ES-I3 (cell line): Measurements from ENCODE around the gene DGKE.

Experiments
- H3K36me3 ChIP-seq: 2 replicates; pipeline ENCODE4 v1.6.1; 2013; ENCODE audit warnings: mild to moderate bottlenecking, low read length, control low read depth, moderate library complexity; ENCODE audit not compliant: insufficient read depth
- H3K4me1 ChIP-seq: 2 replicates; pipeline ENCODE4 v1.6.1; 2013; ENCODE audit warnings: mild to moderate bottlenecking, control low read depth, low read length; ENCODE audit not compliant: insufficient read depth
- H3K9ac ChIP-seq: 2 replicates; pipeline ENCODE4 v1.6.1; 2013; ENCODE audit warnings: low read depth, mild to moderate bottlenecking, low read length, moderate library complexity
- H3K9me3 ChIP-seq: 2 replicates; pipeline ENCODE4 v1.6.1; 2013; ENCODE audit warnings: mild to moderate bottlenecking, low read length, moderate library complexity; ENCODE audit not compliant: control insufficient read depth, insufficient read depth

The DGKE gene

GRCh38 chr17:56896217-56896967 is 62.4 kb downstream of the DGKE start:
- Histone ChIP-seq H3K36me3 (0 out of 2 replicates have a peak, but pooled peaks cover 3% of the 10 kb centered on the region), H3K9ac (no peak overlapping the region), H3K4me1 (peaks cover 17% of the 10 kb centered on the region), H3K9me3 (no peaks in the 10 kb centered on the region)

GRCh38 chr17:56896968-56897359 is 63.0 kb downstream of the DGKE start:
- Histone ChIP-seq H3K9ac (no peak overlapping the region), H3K36me3 (0 out of 2 replicates have a peak, but pooled peaks cover 3% of the 10 kb centered on the region), H3K9me3 (no peaks in the 10 kb centered on the region), H3K4me1 (peaks cover 17% of the 10 kb centered on the region)

- Histone ChIP-seq H3K9me3 (no peaks in the 10 kb centered on the region), H3K4me1 (peaks cover 17% of the 10 kb centered on the region), H3K9ac (no peak overlapping the region), H3K36me3 (no peaks in the 10 kb centered on the region)
Measured at GRCh38 chr17:56897646-56898424, 63.9 kb downstream of the DGKE start.

- Histone ChIP-seq H3K9ac (no peak overlapping the region), H3K9me3 (no peaks in the 10 kb centered on the region), H3K36me3 (peaks cover 8% of the 10 kb centered on the region; the same call in 1 of the 2 replicates), H3K4me1 (peaks cover 17% of the 10 kb centered on the region)
Measured at GRCh38 chr17:56898874-56899273, 64.9 kb downstream of the DGKE start.

GRCh38 chr17:56899403-56899802 is 65.5 kb downstream of the DGKE start:
- H3K9ac ChIP-seq = no peak overlapping the region
- H3K36me3 ChIP-seq = peaks cover 13% of the 10 kb centered on the region; the same call in 1 of the 2 replicates
- peaks cover 17% of the 10 kb centered on the region for H3K4me1 ChIP-seq
- no peaks in the 10 kb centered on the region for H3K9me3 ChIP-seq

GRCh38 chr17:56902348-56902747 is 68.4 kb downstream of the DGKE start:
- H3K9ac ChIP-seq = no peak overlapping the region
- H3K36me3 ChIP-seq = peaks cover 21% of the 10 kb centered on the region

DNA sequence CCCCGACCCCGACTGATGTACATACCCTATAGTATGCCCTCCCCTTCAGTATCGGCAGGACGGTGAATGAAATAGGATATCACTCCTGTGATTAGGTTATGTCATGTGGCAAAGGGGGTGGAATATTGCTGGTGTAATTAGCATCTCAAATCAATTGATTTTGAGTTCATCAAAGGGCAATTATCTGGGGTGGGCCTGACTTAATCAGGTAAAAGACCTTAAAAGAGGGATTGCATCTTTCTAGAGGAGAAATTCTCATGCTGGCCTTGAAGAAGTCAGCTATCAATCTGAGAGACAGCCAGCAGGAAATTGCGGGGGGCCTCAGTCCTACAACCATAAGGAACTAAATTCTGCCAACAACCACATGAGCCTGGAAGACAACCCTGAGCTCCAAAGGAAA is 69.6 kb downstream of the DGKE start:
- H3K9me3 ChIP-seq = no peaks in the 10 kb centered on the region
- no peak overlapping the region for H3K9ac ChIP-seq
- H3K4me1 ChIP-seq = no peaks in the 10 kb centered on the region
- H3K36me3 ChIP-seq = peaks cover 21% of the 10 kb centered on the region

More at GRCh38 chr17:56902348-56902747, 68.4 kb downstream of the DGKE start:
- Histone ChIP-seq H3K9me3 (no peaks in the 10 kb centered on the region), H3K4me1 (no peaks in the 10 kb centered on the region)

GRCh38 chr17:56908001-56908542 is 74.1 kb downstream of the DGKE start:
- Histone ChIP-seq H3K4me1 (no peaks in the 10 kb centered on the region), H3K9ac (no peak overlapping the region), H3K9me3 (no peaks in the 10 kb centered on the region), H3K36me3 (peaks cover 21% of the 10 kb centered on the region)

GRCh38 chr17:56909742-56910508 is 76.0 kb downstream of the DGKE start:
- Histone ChIP-seq H3K4me1 (peaks cover 2% of the 10 kb centered on the region; the same call in 1 of the 2 replicates), H3K9ac (no peak overlapping the region), H3K36me3 (peaks cover 5% of the 10 kb centered on the region), H3K9me3 (no peaks in the 10 kb centered on the region)

DNA sequence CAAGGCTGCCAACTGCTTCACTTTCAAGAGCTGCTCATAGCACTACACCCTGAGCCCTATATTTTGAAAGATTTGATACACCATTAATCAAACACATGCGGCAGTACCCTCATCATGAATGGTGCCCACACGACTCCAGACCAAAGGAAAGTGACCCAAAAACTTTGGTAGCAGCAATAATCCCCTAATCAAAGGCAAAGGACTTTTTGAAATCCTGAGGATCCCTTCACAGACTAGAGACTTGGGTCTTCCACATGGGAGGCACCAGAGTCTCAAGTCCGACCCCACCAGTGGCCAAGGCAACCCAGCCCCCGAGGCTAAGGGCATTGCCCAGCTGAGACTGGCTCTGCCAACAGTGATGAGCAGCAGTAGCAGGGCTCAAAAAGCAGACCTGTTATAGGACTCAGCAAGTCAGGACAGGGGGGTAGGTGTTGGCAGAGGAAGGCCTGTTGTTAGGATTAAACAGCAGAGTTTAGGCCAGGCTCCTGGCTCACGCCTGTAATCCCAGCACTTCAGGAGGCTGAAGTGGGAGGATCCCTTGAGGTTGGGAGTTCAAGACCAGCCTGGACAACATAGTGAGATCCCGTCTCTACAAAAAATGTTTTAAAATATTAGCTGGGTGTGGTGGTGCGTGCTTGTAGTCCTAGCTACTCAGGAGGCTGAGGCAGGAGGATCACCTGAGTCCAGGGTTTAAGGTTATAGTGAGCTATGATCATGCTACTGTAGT is 76.7 kb downstream of the DGKE start:
- H3K36me3 ChIP-seq = peaks cover 5% of the 10 kb centered on the region
- H3K4me1 ChIP-seq = peaks cover 5% of the 10 kb centered on the region
- H3K9ac ChIP-seq = no peak overlapping the region
- H3K9me3 ChIP-seq = no peaks in the 10 kb centered on the region

DNA sequence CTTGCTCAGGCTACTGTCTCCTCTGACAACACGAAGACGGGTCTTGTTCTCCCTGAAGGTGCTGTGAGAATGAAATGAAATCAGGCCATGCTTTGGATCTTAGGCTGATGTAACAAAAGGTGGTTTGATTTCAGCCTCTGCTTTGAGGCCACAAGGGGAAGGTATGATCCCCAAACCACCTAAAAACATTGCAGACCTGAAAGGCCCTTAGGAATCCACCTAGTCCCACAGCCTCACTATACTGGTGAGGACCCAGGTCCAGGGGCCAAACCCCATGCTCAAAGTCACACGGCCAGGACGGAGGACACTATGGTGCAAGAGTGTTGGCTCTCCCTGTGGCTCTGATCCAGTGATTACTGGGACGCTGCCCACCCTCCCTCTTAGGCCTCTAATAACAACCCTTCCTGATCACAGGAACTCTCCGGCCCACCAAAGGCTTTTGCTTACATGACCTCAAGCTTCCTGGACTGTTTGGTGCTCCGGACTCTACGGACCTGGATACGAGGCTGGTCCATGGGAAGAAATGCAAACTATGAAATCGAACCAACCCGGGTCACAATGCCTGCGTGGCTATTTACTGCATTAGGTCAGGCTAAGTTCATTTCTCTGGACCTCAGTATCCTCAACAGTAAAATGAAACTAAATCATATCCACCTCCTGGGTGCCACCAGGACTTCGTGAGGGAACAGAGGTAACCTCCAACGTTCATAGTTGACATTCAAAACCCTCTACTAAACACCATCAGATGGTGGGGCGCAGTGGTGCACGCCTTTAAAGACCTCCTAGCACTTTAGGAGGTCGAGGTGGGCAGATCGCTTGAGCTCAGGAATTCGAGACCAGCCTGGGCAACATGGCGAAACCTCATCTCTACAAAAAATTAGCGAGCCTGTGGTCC is 78.4 kb downstream of the DGKE start:
- Histone ChIP-seq H3K36me3 (no peaks in the 10 kb centered on the region), H3K9ac (peak overlapping the region; percentile 69; the same call in 1 of the 2 replicates), H3K9me3 (no peaks in the 10 kb centered on the region), H3K4me1 (peaks cover 5% of the 10 kb centered on the region)

- Histone ChIP-seq H3K9ac (peak overlapping the region; percentile 69), H3K4me1 (peaks cover 5% of the 10 kb centered on the region), H3K9me3 (no peaks in the 10 kb centered on the region), H3K36me3 (no peaks in the 10 kb centered on the region)
Measured at GRCh38 chr17:56913000-56913311, 79.0 kb downstream of the DGKE start.

- peaks cover 5% of the 10 kb centered on the region for H3K4me1 ChIP-seq
- H3K9me3 ChIP-seq = no peaks in the 10 kb centered on the region
- peak overlapping the region; percentile 69 for H3K9ac ChIP-seq
- no peaks in the 10 kb centered on the region for H3K36me3 ChIP-seq
Measured at GRCh38 chr17:56913353-56913866, 79.5 kb downstream of the DGKE start.
